GM18502 (cell line): Measurements from ENCODE around the gene SLC38A9.
A peak's percentile ranks its signal among the peaks of the same experiment; 100 is the strongest.
"Not testable (repeated sequence)": the region's sequence is repeated elsewhere in the genome, so short reads cannot be mapped to it uniquely, and the experiment has no call there.

Source experiments
- ATAC-seq: cut with Tn5 transposase; IDR thresholded peaks from one replicate; pipeline ENCODE4 v1.9.1; 2021; ENCODE audit warnings: mild to moderate bottlenecking; ENCODE audit not compliant: unreplicated experiment, poor library complexity

SLC38A9 gene

DNA sequence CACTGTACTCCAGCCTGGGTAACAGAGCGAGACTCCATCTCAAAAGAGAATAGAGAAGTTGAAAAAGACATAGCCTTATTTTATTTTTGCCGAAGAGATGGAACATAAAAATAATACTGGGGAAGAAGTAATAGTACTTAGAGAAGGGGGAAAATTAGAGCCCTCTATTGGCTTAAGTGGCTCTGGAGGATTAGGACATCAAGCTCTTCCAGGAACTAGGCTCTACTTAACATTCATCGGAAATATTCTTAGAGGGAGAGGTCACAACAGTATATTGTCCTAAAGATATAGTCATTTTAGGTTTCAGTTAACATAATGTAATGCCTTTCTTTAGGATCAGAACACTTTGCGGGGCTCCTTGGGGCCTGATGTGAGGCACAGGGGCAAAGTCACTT, 91.4 kb downstream of the SLC38A9 start:
- no peak for ATAC-seq

DNA sequence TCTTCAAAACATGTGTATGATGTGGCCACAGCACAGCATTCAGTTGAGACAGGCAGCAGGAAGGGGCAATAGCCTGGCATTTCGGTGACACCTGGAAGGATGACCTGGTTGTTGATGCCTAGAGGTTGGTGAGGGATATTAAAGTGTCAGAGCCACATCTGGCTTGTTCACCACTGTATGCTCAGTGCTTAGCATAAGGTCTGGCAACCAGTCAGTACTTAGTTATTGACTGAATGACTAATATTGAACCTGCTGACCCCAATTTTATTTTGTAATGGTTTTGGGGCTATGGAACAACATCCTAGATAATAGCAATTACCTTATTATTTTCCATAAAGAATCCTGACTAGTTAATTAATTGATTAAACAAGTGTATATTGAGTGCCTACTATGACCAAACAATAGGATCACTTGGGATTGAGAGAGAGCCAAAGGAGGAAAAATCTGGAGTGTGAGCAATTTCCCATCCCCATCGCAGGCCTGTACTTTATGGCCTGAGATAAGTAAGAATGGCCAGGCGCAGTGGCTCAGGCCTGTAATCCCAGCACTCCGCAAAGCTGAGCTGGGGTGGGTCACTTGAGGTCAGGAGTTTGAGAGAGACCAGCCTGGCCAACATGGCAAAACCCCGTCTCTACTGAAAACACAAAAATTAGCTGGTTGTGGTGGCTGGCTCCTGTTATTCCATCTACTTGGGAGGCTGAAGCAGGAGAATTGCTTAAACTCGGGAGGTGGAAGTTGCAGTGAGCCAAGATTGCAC, 91.9 kb downstream of the SLC38A9 start:
- no peak for ATAC-seq

DNA sequence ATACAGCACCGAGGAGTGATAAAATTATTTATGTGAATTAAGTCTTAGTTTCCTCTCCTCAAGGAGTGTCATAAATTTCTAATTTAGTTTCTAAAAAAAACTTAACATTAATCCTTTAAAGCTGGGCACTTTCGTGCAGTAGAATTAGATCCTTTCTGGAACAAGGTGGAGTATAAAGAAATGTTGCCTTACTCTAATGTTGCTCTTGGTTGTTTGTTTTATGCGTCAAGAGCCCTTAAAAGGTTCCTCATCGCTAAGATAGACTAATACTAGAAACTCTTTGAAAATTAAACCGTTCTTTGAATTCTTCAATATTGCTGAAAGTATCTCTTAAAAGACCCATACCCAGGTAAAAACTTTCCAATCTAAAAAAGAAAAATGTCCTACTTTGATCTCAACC, 93.8 kb downstream of the SLC38A9 start:
- no peak for ATAC-seq

DNA sequence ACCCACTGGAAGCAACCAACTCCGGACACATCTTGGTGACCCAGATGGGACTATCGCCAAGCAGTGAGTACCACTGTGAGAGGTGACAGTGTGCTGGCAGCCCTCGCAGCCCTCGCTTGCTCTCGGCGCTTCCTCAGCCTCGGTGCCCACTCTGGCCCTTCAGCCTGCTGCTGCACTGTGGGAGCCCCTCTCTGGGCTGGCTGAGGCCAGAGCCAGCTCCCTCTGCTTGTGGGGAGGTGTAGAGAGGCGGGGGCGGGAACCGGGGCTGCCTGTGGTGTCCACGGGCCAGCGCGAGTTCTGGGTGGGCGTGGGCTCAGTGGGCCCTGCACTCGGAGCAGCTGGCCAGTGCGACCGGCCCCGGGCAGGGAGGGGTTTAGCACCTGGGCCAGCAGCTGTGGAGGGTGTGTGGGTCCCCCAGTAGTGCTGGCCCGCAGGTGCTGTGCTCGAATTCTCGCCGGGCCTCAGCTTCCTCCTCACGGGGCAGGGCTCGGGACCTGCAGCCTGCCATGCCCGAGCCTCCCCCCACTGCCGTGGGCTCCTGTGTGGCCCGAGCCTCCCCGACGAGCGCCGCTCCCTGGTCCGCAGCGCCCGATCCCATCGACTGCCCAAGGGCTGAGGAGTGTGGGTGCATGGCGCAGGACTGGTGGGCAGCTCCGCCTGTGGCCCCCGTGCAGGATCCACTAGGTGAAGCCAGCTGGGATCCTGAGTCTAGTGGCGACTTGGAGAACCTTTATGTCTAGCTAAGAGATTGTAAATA, 98.8 kb downstream of the SLC38A9 start:
- ATAC-seq, result no peak

DNA sequence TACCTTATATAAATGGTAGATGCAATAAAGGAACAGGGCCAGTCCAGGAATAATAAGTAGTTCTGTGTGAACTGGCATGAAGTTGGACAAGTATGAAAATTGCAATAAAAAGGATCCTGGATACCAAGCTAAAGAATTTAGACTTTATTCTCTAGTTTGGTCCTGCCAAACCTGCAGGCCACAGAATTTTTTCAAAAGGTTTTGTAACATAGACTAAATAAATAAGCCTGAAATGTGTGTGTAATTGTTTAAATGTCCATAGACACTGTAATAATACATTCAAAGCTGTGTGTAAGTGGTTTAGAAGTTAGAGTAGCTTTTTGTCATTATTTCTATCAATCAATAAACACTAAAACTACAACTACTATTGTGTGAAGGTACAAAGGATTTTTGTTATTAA, 101.6 kb downstream of the SLC38A9 start:
- ATAC-seq, result no peak

DNA sequence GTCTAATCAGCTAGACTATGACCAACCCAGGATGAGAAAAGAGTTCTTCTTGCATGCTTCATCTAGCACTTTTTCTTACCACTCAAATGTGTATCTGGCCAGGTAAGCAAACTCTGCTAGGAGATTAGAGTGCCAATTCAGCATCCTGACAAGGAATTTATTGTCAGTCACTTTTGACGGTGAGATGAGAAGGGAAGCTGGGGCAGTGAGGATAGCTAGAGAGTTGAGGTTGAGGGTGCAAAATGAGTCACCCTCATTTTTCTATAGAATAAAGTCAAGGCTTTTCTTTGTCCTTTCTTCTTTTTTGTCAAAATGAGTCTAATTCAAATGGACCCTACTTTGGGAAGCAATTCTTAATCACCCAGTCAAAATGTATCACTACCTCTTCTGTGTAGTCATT, 102.7 kb downstream of the SLC38A9 start:
- no peak for ATAC-seq

DNA sequence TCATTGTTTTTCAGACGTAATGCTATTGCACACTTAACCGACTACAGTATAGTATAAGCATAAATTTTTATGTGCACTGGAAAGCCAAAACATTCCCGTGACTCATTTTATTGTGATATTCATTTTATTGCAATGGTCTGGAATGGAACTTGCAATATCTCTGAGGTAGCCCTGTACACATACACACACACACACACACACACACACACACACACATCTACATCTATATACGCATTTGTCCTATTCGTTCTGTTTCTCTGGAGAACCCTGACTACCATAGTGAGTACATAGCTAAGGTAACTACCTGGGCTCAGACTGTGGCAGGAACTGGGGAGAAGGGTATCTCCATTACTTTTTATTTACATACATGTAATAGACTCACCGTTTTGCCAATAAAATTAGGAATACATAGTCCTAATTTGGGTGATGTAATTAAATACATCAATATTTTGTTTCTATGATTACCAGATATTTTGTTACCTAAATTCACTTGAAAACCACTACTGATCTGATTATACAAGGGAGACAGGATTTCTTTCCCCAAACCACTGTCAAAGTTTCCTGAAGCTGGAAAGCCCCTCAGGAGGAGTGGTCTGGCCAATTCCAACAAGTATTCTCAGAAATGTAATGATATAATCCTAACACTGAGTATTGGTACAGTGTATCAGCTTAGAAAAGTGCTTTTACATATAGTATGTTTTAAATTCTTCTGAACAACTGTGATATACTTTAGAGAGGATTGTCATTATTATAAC, 103.4 kb downstream of the SLC38A9 start:
- ATAC-seq, result no peak

DNA sequence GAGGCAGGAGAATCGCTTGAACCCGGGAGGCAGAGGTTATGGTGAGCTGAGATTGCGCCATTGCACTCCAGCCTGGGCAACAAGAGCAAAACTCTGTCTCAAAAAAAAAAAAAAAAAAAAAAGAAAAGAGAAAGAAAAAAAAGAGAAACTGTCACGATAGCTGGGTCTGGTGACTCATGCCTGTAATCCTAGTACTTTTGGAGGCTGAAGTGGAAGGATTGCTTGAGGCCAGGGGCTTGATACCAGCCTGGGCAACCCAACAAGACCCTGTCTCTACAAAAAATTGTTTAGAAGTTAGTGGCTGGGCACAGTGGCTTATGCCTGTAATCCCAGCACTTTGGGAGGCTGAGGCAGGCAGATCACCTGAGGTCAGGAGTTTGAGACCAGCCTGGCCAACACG, 104.8 kb downstream of the SLC38A9 start:
- not testable (repeated sequence) for ATAC-seq

DNA sequence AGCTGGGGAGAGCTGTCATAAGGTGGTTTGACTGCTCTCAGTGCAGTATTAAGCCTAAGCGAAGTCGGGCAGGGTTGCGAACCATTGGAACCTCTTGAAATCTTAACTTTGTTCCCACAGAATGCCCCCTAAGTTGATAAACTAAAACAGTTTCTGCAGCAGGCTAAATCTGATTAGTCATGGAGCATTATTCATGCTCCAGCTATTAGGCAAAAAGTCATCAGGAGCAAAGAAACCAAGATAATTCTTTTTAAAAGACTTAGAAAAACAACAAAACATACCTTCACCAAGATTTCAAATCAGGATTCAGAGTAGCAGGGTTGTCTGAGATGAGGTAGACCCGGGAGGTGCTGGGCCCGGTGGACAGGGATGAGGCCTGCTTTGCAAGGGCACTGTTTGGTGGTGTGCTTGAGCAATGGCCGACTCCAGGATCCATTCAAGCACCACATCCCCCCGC, 107.5 kb downstream of the SLC38A9 start:
- no peak for ATAC-seq

DNA sequence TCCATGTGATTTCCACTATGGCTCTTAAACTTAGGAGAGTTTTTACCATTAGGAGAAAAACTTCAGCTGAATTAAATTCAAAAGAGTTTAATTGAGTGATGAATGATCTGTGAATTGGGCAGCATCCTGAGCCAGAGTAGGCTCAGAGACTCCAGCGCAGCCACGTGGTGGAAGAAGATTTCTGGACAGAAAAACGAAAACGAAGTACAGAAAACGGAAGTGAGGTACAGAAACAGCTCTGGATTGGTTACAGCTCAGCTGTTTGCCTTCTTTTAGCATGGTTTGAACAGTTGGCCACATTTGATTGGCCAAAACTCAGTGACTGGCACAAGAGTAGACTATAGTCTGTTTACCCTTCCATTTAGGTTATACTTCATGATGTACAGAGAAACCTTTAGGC, 108.2 kb downstream of the SLC38A9 start:
- no peak for ATAC-seq

DNA sequence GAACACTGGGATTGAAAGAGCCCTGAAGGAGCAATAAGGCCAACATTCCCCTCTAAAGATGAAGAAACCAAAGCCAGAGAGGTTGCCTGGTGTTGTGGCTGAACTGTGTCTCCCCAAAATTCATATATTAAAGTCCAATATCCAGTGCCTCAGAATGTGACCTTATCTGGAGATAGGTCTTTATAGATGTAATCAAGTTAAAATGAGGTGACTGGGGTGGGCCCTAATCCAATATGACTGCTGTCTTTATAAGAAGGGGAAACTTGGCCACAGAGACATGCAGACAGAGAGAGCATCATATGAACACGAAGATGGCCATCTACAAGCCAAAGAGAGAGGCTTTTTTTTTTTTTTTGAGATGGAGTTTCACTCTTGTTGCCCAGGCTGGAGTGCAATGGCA, 110.5 kb downstream of the SLC38A9 start:
- no peak for ATAC-seq

DNA sequence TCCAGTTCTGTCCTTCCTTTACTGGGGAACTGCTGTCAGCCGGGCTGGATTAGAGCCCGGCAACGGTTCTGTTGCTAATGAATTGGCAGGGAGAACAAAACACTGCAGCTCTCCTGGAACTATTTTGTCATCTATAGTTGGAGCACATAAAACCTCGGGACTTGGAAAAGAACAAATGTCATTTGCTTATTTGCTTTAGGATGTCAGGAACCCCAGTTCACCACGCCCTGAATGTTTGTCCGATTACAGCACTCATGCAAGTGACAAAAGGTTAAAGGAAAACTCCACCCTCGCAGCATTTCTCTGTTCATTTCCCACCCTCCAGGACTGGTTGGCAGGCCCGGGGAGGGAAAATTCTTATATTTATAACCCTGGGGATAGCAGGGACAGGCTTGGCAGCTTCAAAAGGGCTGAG, 110.9 kb downstream of the SLC38A9 start:
- ATAC-seq, result peak; percentile 22

DNA sequence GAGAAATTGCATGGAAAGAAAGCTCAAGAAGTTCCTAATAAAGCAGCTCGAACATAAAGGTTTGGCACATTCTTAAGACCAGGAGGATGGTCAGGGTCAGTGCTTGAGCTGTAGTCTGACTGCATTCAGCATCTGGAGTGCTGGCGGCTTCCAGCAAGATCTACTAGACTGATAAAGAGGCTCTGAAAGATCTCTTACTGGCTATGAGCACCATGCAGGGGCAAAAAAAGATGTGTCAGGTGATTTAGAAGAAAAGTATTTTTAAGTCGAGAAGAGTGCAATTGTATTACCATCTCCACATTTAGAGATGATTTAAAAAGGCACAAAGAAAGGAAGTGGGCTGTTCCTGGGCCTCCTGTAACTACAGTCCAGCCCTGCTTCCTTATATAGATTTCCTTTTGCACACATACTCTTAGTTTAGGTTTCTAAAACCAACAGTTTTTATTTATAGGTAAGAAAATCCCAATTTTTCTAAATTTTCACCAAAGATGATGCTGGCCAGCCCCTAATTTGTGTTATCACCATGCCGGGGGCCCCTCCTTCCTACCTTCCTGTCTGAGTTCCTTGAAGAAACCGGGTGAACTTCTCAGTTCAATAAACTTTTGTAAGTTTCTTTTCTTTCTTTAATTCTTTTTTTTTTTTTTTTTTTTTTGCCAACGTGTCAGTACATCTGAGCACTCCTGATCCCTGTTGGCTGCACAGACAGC, 111.5 kb downstream of the SLC38A9 start:
- ATAC-seq, result peak; percentile 53

DNA sequence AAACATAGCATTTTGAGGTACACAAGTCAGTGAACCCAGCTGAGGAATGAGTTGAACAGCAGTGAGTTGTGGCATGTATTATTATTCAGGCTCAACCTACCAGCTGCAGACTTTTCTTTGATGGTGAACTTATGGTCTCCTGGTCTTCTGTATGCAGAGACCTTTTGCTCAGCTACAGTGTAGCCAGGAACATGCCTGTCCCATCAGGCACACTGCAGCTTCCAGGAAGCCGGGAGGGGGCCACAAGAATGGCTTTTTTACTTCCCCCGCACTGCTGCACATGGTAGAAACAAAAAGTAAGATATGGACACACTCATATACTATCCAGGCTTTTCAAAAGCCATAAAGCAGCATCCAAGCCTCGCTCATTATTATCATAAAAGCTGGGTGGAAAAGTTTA, 112.0 kb downstream of the SLC38A9 start:
- no peak for ATAC-seq

DNA sequence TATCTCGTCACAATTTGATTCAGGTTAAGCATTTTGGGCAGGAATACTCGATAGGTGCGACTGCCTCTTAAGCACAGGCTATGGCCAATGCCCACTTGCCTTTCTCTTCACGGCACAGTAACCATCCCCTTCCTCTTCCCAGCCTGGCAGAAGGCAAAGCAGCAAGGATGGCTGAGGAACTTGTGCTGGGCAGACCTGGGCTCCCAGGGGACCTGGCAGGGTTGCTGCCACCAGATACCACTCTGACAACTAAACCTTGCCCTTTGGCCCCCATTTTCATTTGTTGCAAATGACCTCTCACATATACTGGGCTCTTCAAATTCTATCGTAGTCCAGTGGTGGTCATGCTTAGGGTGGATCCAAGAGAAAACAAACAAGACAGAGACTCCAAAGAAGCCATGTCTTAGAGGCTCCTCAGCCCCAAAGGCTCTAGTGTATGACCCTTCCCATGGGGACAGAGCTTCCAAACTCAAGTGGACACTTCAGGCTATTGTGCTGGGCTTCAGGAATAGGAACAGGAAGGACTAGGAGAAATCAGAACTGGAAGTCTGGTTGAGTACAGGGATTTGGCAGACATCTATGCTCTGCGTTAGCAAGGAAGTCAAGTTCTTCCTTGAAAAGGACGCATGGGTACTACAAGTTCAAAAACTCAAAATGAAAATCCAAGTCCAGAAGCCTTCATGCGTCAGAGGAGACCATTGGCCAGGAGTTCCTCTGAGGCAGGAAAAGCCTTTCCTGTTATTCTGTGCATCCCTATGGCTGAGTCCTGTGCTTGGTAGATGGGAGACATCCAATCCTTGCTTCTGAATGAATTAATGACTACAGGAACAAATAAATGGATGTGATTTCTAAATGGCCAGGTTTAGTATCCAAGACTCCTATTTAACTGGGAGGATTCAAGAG, 112.7 kb downstream of the SLC38A9 start:
- ATAC-seq, result no peak

DNA sequence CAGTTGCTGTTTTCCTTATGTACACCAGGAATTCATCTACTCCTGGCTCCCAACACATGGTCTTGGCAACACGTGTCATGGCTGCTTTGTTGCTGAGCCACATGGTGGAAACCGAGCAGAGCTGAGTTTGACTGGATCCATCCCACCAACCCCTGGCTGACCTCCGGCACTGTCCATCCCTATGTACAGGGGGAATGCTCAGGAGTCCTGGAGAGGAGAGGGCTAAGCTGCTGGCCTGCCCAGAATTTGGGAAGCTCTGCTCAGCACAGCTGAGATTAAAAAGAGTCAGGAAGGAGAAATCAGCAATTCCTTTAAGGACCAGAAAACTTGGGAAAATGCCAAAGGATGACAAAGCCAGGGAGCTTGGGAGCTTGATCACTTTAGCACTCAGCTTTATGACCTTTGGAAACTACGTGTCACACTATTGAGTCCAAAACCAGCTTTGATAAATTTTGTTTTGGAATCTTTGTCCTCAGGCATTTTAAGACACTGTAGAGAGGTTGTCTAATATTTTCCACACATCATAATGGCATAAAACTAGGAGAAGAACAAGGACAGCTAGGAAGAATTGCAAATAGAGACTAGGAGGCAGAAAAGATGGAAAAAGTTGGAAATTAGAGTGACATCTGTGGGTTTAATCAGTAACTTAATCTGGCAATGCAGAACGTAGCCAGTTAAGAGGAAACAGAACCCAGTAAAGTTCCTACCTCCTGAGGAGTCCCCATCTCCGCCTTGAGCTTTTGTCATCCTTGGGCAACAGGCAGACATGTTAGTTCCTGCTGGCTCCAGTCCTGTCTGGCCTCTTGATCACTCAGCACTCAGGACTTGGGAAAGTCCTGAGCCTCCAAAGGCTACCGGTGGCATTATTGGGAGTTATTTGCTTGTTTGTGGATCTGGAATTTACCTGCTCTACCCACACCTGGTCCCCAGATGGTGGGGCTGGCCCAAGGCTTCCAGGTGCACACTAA, 114.8 kb downstream of the SLC38A9 start:
- ATAC-seq, result no peak

DNA sequence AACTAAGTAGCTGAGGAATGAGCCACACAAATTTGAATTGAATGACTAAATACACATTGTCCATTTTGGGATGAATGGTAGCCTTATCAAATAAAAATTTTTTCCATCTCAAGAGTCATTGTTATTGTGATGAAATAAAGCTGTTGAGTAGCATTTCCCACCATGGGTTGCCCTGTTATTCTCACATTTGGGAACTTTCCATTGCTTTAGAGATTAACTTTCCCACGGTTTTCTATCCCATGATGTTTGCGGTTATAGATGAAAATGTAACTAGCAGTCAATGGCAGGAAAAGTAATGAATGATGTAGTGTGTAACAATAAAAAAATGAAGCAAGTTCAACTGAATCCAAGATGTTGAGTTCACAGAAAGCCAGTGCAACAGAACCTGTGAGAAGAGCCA, 117.5 kb downstream of the SLC38A9 start:
- ATAC-seq, result no peak

DNA sequence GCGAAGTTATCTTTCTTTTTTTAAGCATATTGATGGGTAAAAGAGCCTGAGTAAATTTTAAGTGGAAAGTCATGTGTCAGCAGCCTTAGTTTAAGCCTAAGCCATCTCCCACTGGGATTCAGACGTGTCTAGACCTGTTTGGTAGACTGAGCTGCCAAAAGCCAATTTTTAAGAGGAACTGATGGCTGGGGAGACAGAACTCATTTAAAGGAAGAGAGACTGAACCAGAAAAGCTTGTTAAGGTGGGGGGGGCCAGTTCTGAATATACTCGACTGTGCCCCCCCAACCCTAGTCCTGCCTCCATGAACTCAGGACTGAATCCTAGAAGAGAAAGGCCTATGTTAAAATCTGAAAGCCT, 119.0 kb downstream of the SLC38A9 start:
- ATAC-seq, result no peak
